Sigmoid colon (tissue), 7 donors: ENCODE results near the gene BCAS1. TPM values are rescaled to one million over a fixed set of nuclear protein-coding genes. Genes with fewer than 3 reads are reported as not detected.

ENCODE experiments used
- DNase-seq: peaks from one replicate; pipeline ENCODE4 v3.0.0-alpha.2; 2019
- H3K27ac ChIP-seq, 4 donors: fragments of 200-600 bp; sonication (generic); one replicate each; pipeline ENCODE4 v1.5.1; 2016 to 2019; ENCODE audit warnings: mild to moderate bottlenecking in 1 of 4
- H3K27me3 ChIP-seq, 3 donors: fragments of 200-600 bp; sonication (generic); one replicate each; pipeline ENCODE4 v1.5.1; 2019; ENCODE audit warnings: mild to moderate bottlenecking in 1 of 3
- H3K36me3 ChIP-seq, 4 donors: fragments of 200-600 bp; sonication (generic); one replicate each; pipeline ENCODE4 v1.5.1; 2016 to 2019
- H3K4me1 ChIP-seq, 4 donors: fragments of 200-600 bp; sonication (generic); one replicate each; pipeline ENCODE4 v1.5.1; 2017 to 2019
- H3K4me3 ChIP-seq, 4 donors: fragments of 200-600 bp; sonication (generic); one replicate each; pipeline ENCODE4 v1.5.1; 2017 to 2019; ENCODE audit warnings: mild to moderate bottlenecking in 2 of 4, moderate library complexity in 1 of 4
- H3K9me3 ChIP-seq, 4 donors: fragments of 200-600 bp in 3 of 4; sonication (generic) in 3 of 4; one replicate each; pipeline versions ENCODE4 v1.5.1 to v1.6.1; 2013 to 2019
- EP300 ChIP-seq, 4 donors: sonication (generic); formaldehyde crosslinking; IDR thresholded peaks; one replicate each; pipeline ENCODE4 v1.6.1; 2017; ENCODE audit warnings: antibody characterized with exemption in 4 of 4
- POLR2A ChIP-seq, 2 donors: fragments of 450-650 bp; IDR thresholded peaks; one replicate each; pipeline ENCODE4 v1.6.1; 2016; ENCODE audit warnings: antibody characterized with exemption in 2 of 2, mild to moderate bottlenecking in 2 of 2, moderate library complexity in 2 of 2
- POLR2AphosphoS5 ChIP-seq, 4 donors: sonication (generic); formaldehyde crosslinking; IDR thresholded peaks; one replicate each; pipeline ENCODE4 v1.6.1; 2017; ENCODE audit warnings: antibody characterized with exemption in 4 of 4
- WGBS, 2 donors: extraction: QIAGEN DNeasy Blood & Tissue Kit; methylation state at CpG; one replicate each; pipeline ENCODE4 v1.1.7; 2013; 5-methylcytosine and 5-hydroxymethylcytosine counted together
- intact Hi-C: fragments of 100-400 bp; cut with DNase I; formaldehyde crosslinking; loops from one replicate; pipeline ENCODE4 v1.15.1; 2023
- polyA plus RNA-seq, 3 donors: library from polyadenylated mRNA; stranded (reverse); fragments of 200-250 nt; gene quantifications; one replicate each; pipeline ENCODE4 v1.2.3, GENCODE V29; 2013
- total RNA-seq, 4 donors: library from RNA; depleted of rRNA; stranded (reverse); fragments of >200 nt; gene quantifications; one replicate each; pipeline ENCODE4 v1.1.0, GENCODE V29; 2016
- TF ChIP-seq, protein P1 (sequence below), 4 experiments: fragments of 450-650 bp in 3 of 4; fragments of 200-600 bp in 1 of 4; IDR thresholded peaks; one replicate each; pipeline ENCODE4 v1.5.1; 2016 to 2019; ENCODE audit warnings: antibody characterized with exemption in 4 of 4, mild to moderate bottlenecking in 3 of 4, moderate library complexity in 2 of 4
- donor health status: healthy with polysubstance abuse.
- donor health status: Bipolar disorder and iron deficiency.
- donor health status: healthy.

Gene BCAS1
- total and polyA plus RNA-seq, 7 donors, result 0.71 to 198 (median 35.4) TPM; not detected in 2

DNA sequence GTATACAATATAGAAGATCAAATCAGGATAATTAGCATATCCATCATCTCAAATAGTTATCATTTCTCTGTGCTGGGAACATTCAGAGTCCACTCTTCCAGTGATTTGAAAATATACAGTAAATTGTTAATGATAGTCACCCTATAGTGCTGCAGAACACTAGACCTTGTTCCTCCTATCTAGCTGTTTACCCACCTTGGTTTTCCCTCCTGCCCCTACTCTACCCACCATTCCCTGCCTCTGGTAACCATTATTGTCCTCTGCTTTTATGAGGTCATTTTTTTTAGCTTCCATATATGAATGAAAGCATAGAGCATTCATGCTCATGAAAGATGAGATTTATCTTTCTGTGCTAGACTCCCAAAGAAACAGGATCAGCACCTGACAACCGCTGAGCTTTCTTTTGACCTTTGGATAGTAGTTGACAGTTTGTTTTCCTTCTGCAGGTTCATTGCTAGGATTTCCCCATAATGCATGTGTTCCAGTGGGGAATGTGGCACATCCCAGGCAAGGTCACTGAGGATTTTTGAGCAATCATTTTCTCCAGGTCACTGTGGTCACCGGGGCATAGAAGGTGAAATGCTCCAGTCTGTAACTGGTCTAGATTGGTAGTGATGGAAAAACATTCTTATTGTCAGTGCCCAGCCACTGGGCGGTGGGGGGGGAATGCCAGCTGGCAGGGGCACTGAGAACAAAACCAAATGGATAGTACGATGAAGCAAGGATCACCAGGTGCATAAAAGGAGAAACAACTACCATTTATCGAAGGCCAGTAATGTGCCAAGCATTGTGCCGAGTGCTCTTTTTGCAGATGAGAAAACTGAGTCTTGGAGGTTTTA is 33.6 kb upstream of the BCAS1 start:
- TF ChIP-seq, protein P1, sequence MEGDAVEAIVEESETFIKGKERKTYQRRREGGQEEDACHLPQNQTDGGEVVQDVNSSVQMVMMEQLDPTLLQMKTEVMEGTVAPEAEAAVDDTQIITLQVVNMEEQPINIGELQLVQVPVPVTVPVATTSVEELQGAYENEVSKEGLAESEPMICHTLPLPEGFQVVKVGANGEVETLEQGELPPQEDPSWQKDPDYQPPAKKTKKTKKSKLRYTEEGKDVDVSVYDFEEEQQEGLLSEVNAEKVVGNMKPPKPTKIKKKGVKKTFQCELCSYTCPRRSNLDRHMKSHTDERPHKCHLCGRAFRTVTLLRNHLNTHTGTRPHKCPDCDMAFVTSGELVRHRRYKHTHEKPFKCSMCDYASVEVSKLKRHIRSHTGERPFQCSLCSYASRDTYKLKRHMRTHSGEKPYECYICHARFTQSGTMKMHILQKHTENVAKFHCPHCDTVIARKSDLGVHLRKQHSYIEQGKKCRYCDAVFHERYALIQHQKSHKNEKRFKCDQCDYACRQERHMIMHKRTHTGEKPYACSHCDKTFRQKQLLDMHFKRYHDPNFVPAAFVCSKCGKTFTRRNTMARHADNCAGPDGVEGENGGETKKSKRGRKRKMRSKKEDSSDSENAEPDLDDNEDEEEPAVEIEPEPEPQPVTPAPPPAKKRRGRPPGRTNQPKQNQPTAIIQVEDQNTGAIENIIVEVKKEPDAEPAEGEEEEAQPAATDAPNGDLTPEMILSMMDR (IDR thresholded peaks at IDR 0.05), result no peak
- TF ChIP-seq POLR2AphosphoS5 (IDR thresholded peaks at IDR 0.05) (no peak), EP300 (IDR thresholded peaks at IDR 0.05) (no peak), POLR2A (IDR thresholded peaks at IDR 0.05) (no peak)
- no peaks in the 10 kb centered on the region for H3K27me3 ChIP-seq
- WGBS, 2 donors, result 60 to 69% methylated on average over 6 of the region's 6 CpGs
- no peak for DNase-seq
- no peaks in the 10 kb centered on the region for H3K4me1 ChIP-seq
- no peak overlapping the region for H3K27ac ChIP-seq
- no peak overlapping the region for H3K4me3 ChIP-seq
- intact Hi-C loops, result no loop called here
- no peaks in the 10 kb centered on the region for H3K36me3 ChIP-seq
- no peaks in the 10 kb centered on the region for H3K9me3 ChIP-seq

- DNase-seq, result peak; percentile 74
- intact Hi-C loops, result no loop called here
Observed at GRCh38 chr20:54103067-54103761, 32.8 kb upstream of the BCAS1 start.

GRCh38 chr20:54102543-54102942 is 32.1 kb upstream of the BCAS1 start:
- TF ChIP-seq, protein P1 (IDR thresholded peaks at IDR 0.05), result no peak
- no peak for TF ChIP-seq POLR2AphosphoS5 (IDR thresholded peaks at IDR 0.05)
- TF ChIP-seq EP300 (IDR thresholded peaks at IDR 0.05), result no peak
- TF ChIP-seq POLR2A (IDR thresholded peaks at IDR 0.05), result no peak
- Histone ChIP-seq H3K36me3 (no peaks in the 10 kb centered on the region), H3K4me1 (no peaks in the 10 kb centered on the region), H3K27ac (no peak overlapping the region), H3K9me3 (no peaks in the 10 kb centered on the region), H3K4me3 (no peak overlapping the region), H3K27me3 (no peaks in the 10 kb centered on the region)
- 91 to 94% methylated on average over 2 of the region's 2 CpGs for WGBS, 2 donors
- DNase-seq, result no peak
- intact Hi-C loops, result no loop called here

More at GRCh38 chr20:54103067-54103761, 32.8 kb upstream of the BCAS1 start:
- TF ChIP-seq POLR2AphosphoS5 (IDR thresholded peaks at IDR 0.05), result no peak
- TF ChIP-seq POLR2A (IDR thresholded peaks at IDR 0.05), result no peak
- TF ChIP-seq, protein P1 (IDR thresholded peaks at IDR 0.05), result peak in 3 of 4 experiments; percentile 19 to 58 (median 54)
- Histone ChIP-seq H3K4me3 (no peak overlapping the region), H3K4me1 (no peaks in the 10 kb centered on the region), H3K9me3 (no peaks in the 10 kb centered on the region), H3K27ac (no peak overlapping the region), H3K27me3 (no peaks in the 10 kb centered on the region), H3K36me3 (no peaks in the 10 kb centered on the region)
- 27 to 38% methylated on average over 11 of the region's 11 CpGs for WGBS, 2 donors

DNA sequence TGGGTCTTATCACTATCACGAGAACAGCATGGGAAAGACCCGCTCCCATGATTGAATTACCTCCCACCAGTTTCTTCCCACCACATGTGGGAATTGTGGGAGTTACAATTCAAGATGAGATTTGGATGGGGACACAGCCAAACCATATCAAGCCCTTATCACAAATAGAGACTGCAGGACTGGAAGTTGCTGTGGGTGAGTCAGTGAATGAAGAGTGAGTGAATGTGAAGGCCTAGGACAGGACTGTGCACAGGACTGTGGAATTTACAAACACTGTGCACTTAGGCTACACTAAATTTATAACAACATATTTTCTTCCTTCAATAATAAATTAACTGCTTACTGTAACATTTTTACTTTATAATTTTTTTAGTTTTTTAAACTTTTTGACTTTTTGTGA is 30.2 kb upstream of the BCAS1 start:
- Histone ChIP-seq H3K4me1 (no peaks in the 10 kb centered on the region), H3K27me3 (no peaks in the 10 kb centered on the region), H3K4me3 (no peak overlapping the region), H3K36me3 (no peaks in the 10 kb centered on the region), H3K27ac (no peak overlapping the region), H3K9me3 (no peaks in the 10 kb centered on the region)
- no peak for TF ChIP-seq POLR2AphosphoS5 (IDR thresholded peaks at IDR 0.05)
- no peak for TF ChIP-seq POLR2A (IDR thresholded peaks at IDR 0.05)
- intact Hi-C loops, result no loop called here
- no peak for DNase-seq
- 92 to 97% methylated on average over 2 of the region's 2 CpGs for WGBS, 2 donors

DNA sequence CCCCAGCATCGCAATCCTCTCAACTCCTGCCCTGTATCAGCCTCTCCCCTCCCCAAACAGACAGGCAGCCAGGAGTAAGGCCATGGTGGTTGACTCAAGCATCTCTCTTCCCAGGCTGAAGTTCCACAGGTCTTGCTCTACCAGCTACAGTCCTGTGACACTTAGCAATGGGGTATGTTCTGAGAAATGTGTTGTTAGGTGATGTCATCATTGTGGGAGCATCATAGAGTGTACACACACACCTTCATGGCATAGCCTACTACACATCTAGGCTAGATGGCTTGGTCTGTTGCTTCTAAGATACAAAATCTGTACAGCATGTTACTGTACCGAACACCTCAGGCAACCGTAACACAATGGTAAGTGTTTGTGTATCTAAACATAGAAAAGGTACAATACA is 29.5 kb upstream of the BCAS1 start:
- Histone ChIP-seq H3K36me3 (no peaks in the 10 kb centered on the region), H3K9me3 (no peaks in the 10 kb centered on the region), H3K27me3 (peaks cover 0 to 4% (median 0%) of the 10 kb centered on the region in 3 donors), H3K4me1 (no peaks in the 10 kb centered on the region), H3K4me3 (no peak overlapping the region), H3K27ac (no peak overlapping the region)
- WGBS, 2 donors, result 98 to 99% methylated on average over 3 of the region's 3 CpGs
- intact Hi-C loops, result no loop called here
- no peak for TF ChIP-seq POLR2AphosphoS5 (IDR thresholded peaks at IDR 0.05)
- TF ChIP-seq POLR2A (IDR thresholded peaks at IDR 0.05), result no peak
- no peak for TF ChIP-seq EP300 (IDR thresholded peaks at IDR 0.05)
- TF ChIP-seq, protein P1 (IDR thresholded peaks at IDR 0.05), result no peak
- no peak for DNase-seq
